Body of pancreas (tissue), 4 donors: ENCODE measurements around the gene CSAG2. TPM values are rescaled to one million over a fixed set of nuclear protein-coding genes. Genes with fewer than 3 reads are reported as not detected.
"Not testable (repeated sequence)": the region's sequence is repeated elsewhere in the genome, so short reads cannot be mapped to it uniquely, and the experiment has no call there.

Source experiments
- ATAC-seq: fragments of 150-250 bp; one replicate; pipeline ENCODE4 v1.9.1; 2016
- DNase-seq, 4 donors: peaks; one replicate each; pipeline ENCODE4 v3.0.0-alpha.2; 2019
- H3K27ac ChIP-seq, 4 donors: fragments of 200-600 bp; sonication (generic); 1 replicate in 3 of 4; 2 replicates in 1 of 4; pipeline versions ENCODE4 v1.5.1 to v1.6.1; 2016 to 2019; ENCODE audit warnings: mild to moderate bottlenecking in 1 of 4, mixed read lengths in 1 of 4, moderate library complexity in 1 of 4
- H3K27me3 ChIP-seq, 2 donors: fragments of 200-600 bp; sonication (generic); one replicate each; pipeline ENCODE4 v1.6.0; 2016; ENCODE audit warnings: mild to moderate bottlenecking in 1 of 2
- H3K36me3 ChIP-seq, 2 donors: fragments of 200-600 bp; sonication (generic); replicated peaks in 1 of 2; 2 replicates each; pipeline ENCODE4 v1.5.1; 2016; ENCODE audit warnings: low read depth in 2 of 2; ENCODE audit not compliant: insufficient read depth in 1 of 2
- H3K4me1 ChIP-seq: fragments of 200-600 bp; sonication (generic); one replicate; pipeline ENCODE4 v1.6.0; 2016
- H3K4me3 ChIP-seq, 2 donors: fragments of 200-600 bp; sonication (generic); 1 replicate in 1 of 2; 2 replicates in 1 of 2; pipeline ENCODE4 v1.5.1; 2016 to 2019
- H3K9me3 ChIP-seq, 3 donors: fragments of 200-600 bp; sonication (generic); 1 replicate in 2 of 3; 2 replicates in 1 of 3; pipeline ENCODE4 v1.5.1; 2016
- CTCF ChIP-seq, 7 experiments: fragments of 450-650 bp in 4 of 7; fragments of 200-600 bp in 3 of 7; sonication (generic) in 3 of 7; IDR thresholded peaks; one replicate each; pipeline ENCODE4 v1.5.1; 2016 to 2019; ENCODE audit warnings: antibody characterized with exemption in 7 of 7
- POLR2A ChIP-seq, 3 donors: fragments of 450-650 bp; IDR thresholded peaks; one replicate each; pipeline ENCODE4 v1.6.1; 2016; ENCODE audit warnings: antibody characterized with exemption in 3 of 3, mild to moderate bottlenecking in 2 of 3
- WGBS, 2 donors: methylation state at CpG; one replicate each; pipeline ENCODE4 v1.1.5; 2017; 5-methylcytosine and 5-hydroxymethylcytosine counted together
- intact Hi-C: fragments of 100-400 bp; cut with DNase I; formaldehyde crosslinking; loops from one replicate; pipeline ENCODE4 v1.15.1; 2023
- total RNA-seq, 2 donors: library from RNA; depleted of rRNA; stranded (reverse); fragments of >200 nt; gene quantifications; one replicate each; pipeline ENCODE4 v1.1.0, GENCODE V29; 2016

CSAG2 gene
- total RNA-seq, 2 donors from 2014 or later = not detected

GRCh38 chrX:152735101-152735500 lies 26.0 kb upstream of the CSAG2 start:
- DNase-seq (peak in 1 of 4 donors; percentile 2), ATAC-seq (no peak)
- no peaks in the 10 kb centered on the region for H3K27me3 ChIP-seq
- H3K36me3 ChIP-seq = no peaks in the 10 kb centered on the region
- intact Hi-C loops = no loop called here
- no peaks in the 10 kb centered on the region for H3K9me3 ChIP-seq
- 59% methylated on average over 2 of the region's 2 CpGs; no CpG with 5 or more reads in 1 of the 2 donors for WGBS, 2 donors
- no peaks in the 10 kb centered on the region for H3K4me1 ChIP-seq
- no peak overlapping the region for H3K27ac ChIP-seq
- TF ChIP-seq CTCF (IDR thresholded peaks at IDR 0.05) = no peak
- TF ChIP-seq POLR2A (IDR thresholded peaks at IDR 0.05) = no peak
- H3K4me3 ChIP-seq = no peak overlapping the region

GRCh38 chrX:152734143-152734858 lies 25.2 kb upstream of the CSAG2 start:
- H3K36me3 ChIP-seq, H3K27ac ChIP-seq, H3K4me3 ChIP-seq, H3K27me3 ChIP-seq, ATAC-seq, H3K4me1 ChIP-seq, intact Hi-C loops, H3K9me3 ChIP-seq: not testable (repeated sequence)
- whole genome bisulfite sequencing, 2 donors = 87 to 88% methylated on average over 5 to 13 of the region's 22 CpGs
- DNase-seq = peak in 1 of 4 donors; percentile 2

- intact Hi-C loops = no loop called here
- H3K36me3 ChIP-seq = no peaks in the 10 kb centered on the region
- H3K9me3 ChIP-seq = no peaks in the 10 kb centered on the region
- no peaks in the 10 kb centered on the region for H3K4me1 ChIP-seq
- TF ChIP-seq CTCF (IDR thresholded peaks at IDR 0.05) (no peak), POLR2A (IDR thresholded peaks at IDR 0.05) (no peak)
- no peaks in the 10 kb centered on the region for H3K27me3 ChIP-seq
- DNase-seq = peak in 1 of 4 donors; percentile 4
- no peak for ATAC-seq
- H3K27ac ChIP-seq = no peak within 1 kb of the TSS
- no peak within 1 kb of the TSS for H3K4me3 ChIP-seq
- WGBS, 2 donors = 68 to 89% methylated on average over 4 to 8 of the region's 21 CpGs
Measured at GRCh38 chrX:152733261-152733975, 24.3 kb upstream of the CSAG2 start, which contains the start of the genes CSAG1 and MAGEA12. Gene CSAG1 (minus strand): TSS chrX:152733721. CDS start chrX:152732460, 1,261 bp downstream. Gene MAGEA12 (plus strand): TSS chrX:152733757. CDS start chrX:152736162, 2,405 bp downstream.

GRCh38 chrX:152725409-152725808 lies 16.3 kb upstream of the CSAG2 start:
- Histone ChIP-seq H3K4me3 (no peak overlapping the region), H3K36me3 (no peaks in the 10 kb centered on the region), H3K27ac (no peak overlapping the region), H3K4me1 (no peaks in the 10 kb centered on the region), H3K9me3 (no peaks in the 10 kb centered on the region), H3K27me3 (no peaks in the 10 kb centered on the region)
- no peak for DNase-seq
- 55 to 60% methylated on average over 1 to 6 of the region's 7 CpGs for WGBS, 2 donors
- TF ChIP-seq POLR2A (IDR thresholded peaks at IDR 0.05) (no peak), CTCF (IDR thresholded peaks at IDR 0.05) (no peak)
- intact Hi-C loops = no loop called here
- no peak for ATAC-seq

- DNase-seq, intact Hi-C loops, H3K36me3 ChIP-seq, H3K4me3 ChIP-seq, ATAC-seq, H3K4me1 ChIP-seq, H3K27ac ChIP-seq, H3K9me3 ChIP-seq, H3K27me3 ChIP-seq: not testable (repeated sequence)
- WGBS, 2 donors = no CpG with 5 or more reads among the region's 35 CpGs
Measured at GRCh38 chrX:152713815-152714787, 5.0 kb upstream of the CSAG2 start, which contains the start of gene MAGEA2B. Gene MAGEA2B (plus strand): TSS chrX:152714628. CDS start chrX:152717107, 2,479 bp downstream.

GRCh38 chrX:152713195-152713594 lies 4.1 kb upstream of the CSAG2 start:
- intact Hi-C loops, DNase-seq, H3K9me3 ChIP-seq, ATAC-seq, H3K27me3 ChIP-seq, H3K4me3 ChIP-seq, H3K4me1 ChIP-seq, H3K27ac ChIP-seq, H3K36me3 ChIP-seq: not testable (repeated sequence)
- WGBS, 2 donors = no CpG with 5 or more reads among the region's 5 CpGs

GRCh38 chrX:152706500-152706899 lies 2.6 kb downstream of the CSAG2 start:
- intact Hi-C loops, H3K4me1 ChIP-seq: not testable (repeated sequence)

GRCh38 chrX:152700390-152700789 lies 8.7 kb downstream of the CSAG2 start:
- H3K27ac ChIP-seq, H3K4me1 ChIP-seq, H3K27me3 ChIP-seq, H3K9me3 ChIP-seq, H3K36me3 ChIP-seq, ATAC-seq, H3K4me3 ChIP-seq, intact Hi-C loops: not testable (repeated sequence)
- DNase-seq = peak in 1 of 4 donors; percentile 4
- WGBS, 2 donors = 80% methylated on average over 2 of the region's 5 CpGs; no CpG with 5 or more reads in 1 of the 2 donors

More at GRCh38 chrX:152706500-152706899, 2.6 kb downstream of the CSAG2 start:
- H3K27me3 ChIP-seq, ATAC-seq, H3K9me3 ChIP-seq, H3K36me3 ChIP-seq, DNase-seq, H3K4me3 ChIP-seq, H3K27ac ChIP-seq: not testable (repeated sequence)
- 15% methylated on average over 2 of the region's 7 CpGs; no CpG with 5 or more reads in 1 of the 2 donors for WGBS, 2 donors
